HG03196 (cell line): Measurements from ENCODE around the gene EBI3.
"Not testable (repeated sequence)": the region's sequence is repeated elsewhere in the genome, so short reads cannot be mapped to it uniquely, and the experiment has no call there.

Experiments used
- ATAC-seq: cut with Tn5 transposase; IDR thresholded peaks from one replicate; pipeline ENCODE4 v1.9.1; 2021; ENCODE audit not compliant: unreplicated experiment

EBI3 gene

DNA sequence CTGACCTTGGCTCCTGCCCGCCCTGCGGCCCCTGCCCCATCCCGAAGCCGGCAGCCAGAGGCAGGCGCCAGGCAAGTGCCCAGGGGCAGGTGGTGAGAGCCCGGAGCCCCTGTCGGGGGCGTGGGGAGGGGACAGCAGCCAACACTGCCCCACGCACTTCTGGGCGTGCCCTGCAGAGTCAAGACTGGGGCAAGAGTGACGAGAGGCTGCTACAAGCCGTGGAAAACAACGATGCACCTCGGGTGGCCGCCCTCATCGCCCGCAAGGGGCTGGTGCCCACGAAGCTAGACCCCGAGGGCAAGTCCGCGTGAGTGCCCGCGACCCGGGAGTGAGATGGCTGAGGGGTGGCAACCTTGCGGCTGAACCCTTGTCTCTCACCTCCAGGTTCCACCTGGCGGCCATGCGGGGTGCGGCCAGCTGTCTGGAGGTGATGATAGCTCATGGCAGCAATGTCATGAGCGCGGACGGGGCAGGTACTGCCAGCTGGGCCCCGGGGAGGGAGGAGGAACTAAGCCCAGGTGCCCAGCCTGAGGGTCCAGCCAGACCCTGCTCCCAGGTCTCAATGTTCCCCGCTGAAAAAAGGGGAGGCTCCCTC lies 29.5 kb upstream of the EBI3 start:
- ATAC-seq, result no peak

DNA sequence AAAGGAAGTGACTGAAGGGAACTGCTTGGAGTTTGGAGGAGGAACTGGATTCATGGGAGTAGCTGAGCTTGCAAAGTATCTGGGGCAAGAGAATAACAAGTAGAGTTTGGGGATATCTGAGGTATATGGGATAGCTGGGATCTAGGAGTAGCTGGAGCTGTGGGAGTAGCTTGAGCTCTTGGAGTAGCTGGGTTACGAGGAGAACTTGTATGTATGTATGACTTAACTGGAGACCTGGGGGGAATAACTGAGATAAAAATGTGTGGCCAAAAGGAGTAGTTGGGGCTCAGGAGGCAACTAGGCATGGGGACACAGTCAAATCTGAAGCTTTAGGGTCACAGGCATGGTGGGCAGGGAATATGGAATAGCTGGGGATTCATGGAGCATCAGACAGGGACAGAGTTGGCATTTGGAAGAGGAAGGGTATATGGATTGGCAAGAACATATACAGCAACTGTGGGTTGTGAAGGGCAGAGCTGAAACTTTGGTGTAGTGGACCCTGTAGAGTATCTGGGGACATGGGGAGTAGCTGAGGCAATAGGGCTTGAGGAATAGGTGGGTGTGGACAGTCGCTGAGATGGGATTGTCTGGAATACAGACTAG lies 28.3 kb upstream of the EBI3 start:
- no peak for ATAC-seq

DNA sequence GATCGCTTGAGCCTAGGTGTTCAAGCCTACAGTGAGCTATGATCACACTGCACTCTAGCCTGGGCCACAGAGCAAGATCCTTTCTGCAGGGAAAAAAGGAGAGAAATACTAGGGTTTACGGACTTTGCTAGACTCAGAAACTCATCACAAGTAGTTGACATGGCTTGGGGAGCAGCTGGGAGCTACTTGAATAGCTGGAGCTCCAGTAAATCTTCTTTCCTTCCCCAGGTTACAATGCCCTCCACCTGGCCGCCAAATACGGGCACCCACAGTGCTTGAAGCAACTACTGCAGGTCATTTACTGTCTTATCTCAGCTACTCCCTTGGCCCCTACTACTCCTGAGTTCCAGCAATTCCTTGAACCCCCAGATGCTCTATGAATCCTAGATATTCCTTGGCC lies 27.5 kb upstream of the EBI3 start:
- ATAC-seq, result no peak

DNA sequence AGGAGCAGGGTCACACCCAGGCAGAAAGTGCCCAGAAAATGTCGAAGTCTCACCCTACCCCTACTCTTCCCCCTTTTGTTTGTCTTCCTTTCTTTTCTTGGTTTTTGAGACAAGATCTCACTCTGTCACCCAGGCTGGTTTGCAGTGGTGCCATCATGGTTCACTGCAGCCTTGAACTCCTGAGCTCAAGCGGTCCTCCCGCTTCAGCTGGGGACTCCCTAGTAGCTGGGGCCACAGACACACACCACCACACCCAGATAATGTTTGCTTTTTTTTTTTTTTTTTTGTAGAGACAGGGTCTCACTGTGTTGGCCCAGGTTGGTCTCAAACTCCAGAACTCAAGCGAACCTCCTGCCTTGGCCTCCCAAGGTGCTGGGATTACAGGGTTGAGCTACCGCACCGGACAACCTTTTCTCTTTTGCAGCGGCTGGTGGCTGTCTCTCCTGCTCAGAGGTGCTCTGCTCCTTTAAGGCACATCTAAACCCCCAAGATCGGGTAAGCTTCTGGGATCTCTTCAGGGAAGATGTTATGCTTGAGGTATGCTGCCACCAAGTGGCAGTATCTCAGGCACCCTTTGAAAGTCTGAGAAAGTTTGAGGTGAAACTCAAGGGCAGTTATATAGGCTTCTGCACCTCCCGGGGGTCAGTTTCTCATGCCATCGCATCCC lies 22.4 kb upstream of the EBI3 start:
- ATAC-seq, result no peak

DNA sequence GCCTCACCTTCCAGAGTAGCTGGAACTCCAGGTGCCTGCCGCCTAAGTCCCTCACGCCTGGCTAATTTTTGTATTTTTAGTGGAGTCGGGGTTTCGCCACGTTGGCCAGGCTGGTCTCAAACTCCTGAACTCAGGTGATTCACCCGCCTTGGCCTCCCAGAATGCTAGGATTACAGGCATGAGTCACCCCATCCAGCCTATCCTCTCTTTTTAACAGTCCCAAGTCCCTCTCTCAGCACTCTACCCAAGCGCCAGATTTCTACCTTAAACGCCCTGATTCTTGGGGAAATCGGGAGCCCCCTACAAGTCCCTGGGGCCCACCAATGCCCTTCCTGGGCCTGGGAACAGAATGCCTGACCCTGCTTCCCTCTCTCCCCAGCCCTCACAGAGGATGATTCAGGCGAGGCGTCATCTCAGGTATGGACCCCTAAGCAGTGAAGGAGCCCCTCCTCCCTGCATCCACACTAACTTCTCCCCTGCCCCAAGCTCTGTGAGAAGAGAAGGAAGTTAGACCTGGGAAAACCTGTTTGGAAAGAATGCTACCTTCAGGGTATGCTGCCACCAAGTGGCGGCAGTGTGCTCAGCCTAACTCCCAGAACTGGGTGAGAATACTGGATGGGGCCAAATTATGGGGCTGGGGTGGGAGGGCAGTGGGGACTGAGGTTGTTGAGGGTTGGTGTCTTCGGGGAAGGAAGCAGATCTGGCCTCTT lies 20.8 kb upstream of the EBI3 start:
- ATAC-seq, result no peak

DNA sequence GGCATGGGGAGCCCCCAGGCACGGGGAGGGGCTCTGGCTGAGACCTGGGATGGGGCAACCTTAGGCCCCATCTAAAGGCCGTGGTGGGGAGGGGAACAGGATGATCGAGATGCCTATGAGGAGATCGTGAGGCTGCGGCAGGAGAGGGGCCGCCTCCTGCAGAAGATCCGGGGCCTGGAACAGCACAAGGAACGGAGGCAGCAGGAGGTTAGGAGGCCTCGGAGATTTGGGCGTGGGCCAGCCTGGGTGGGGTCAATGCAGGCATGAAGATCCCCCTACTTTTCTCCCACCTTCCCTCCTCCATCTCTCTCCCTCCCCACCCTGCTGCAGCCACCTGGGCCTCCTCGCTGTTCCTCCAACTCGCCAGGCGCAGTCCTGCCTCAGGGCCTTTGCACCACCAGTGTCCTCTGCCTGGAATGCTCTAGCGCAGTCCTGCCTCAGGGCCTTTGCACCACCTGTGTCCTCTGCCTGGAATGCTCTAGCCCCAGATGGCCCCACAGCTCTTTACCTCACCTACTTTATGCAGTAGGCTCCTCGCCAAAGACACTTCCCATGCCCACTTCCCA lies 19.1 kb upstream of the EBI3 start:
- no peak for ATAC-seq

DNA sequence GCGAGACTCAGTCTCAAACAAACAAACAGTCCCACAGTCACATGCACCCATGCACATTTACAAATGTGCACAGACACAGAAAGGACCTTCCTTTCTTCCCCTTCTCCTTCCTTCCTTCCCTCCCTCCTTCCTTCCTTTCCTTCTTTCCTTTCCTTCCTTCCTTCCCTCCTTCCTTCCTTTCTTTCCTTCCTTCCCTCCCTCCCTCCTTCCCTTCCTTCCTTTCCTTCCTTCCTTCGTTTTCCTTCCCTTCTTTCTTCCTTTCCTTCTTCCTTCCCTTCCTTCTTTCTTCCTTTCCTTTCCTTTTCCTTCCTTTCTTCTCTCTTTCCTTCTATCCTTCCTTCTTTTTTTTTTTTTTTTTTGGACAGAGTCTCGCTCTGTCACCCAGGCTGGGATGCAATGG lies 16.2 kb upstream of the EBI3 start:
- ATAC-seq, result no peak

DNA sequence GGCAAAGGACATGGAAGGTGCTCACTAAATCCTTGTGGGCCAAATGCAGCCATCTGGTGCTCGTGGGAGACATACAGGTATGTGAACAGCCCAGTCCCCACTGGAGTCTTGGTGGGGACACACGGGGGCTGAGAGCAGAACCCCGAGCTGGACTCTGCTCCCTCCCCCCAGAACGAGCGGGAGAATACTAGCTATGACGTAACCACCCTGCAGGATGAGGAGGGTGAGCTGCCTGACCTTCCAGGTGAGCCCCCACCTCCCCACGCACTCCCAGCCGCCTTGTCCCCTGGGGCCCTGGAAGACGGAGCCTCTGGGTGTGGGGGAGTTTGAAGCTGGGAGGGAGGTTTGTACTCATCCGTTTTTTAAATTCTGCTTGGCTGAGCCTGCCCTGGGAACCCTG lies 13.5 kb upstream of the EBI3 start:
- ATAC-seq, result no peak

DNA sequence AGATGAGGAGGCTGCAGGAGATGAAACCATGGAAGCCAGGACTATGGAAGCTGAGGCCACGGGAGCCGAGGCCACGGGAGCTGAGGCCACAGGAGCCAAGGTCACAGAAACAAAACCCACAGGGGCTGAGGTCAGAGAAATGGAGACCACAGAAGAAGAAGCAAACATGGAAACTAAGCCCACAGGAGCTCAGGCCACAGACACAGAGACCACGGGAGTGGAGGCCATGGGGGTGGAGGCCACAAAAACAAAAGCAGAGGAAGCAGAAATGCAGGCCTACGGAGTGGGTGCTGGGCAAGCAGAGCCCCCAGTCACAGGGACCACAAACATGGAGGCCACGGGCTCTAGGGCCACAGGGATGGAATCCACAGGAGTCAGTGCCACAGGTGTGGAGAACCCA lies 12.5 kb upstream of the EBI3 start:
- ATAC-seq, result no peak

DNA sequence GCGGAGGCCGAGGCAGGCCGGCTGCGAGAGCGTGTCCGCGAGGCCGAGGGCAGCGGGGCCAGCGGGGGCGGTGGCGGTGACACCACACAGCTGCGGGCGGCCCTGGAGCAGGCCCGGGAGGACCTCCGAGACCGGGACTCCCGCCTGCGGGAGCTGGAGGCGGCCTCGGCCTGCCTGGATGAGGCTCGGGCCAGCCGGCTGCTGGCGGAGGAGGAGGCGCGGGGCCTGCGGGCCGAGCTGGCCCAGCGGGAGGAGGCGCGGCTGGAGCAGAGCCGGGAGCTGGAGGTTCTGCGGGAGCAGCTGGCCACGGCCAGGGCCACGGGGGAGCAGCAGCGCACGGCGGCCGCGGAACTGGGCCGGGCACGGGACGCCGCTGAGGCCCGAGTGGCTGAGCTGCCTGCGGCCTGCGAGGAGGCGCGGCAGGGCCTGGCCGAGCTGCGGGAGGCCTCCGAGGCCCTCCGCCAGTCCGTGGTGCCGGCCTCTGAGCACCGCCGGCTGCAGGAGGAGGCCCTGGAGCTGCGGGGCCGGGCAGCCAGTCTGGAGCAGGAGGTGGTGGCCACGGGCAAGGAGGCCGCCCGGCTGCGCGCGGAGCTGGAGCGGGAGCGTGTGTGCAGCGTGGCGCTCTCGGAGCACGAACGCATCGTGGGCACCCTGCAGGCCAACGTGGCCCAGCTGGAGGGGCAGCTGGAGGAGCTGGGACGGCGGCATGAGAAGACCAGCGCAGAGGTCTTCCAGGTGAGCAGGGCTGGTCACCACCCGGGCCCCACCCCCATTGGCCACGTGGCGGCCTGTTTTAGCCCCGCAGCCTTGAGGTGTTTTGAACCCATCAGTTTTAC lies 11.7 kb upstream of the EBI3 start:
- no peak for ATAC-seq

DNA sequence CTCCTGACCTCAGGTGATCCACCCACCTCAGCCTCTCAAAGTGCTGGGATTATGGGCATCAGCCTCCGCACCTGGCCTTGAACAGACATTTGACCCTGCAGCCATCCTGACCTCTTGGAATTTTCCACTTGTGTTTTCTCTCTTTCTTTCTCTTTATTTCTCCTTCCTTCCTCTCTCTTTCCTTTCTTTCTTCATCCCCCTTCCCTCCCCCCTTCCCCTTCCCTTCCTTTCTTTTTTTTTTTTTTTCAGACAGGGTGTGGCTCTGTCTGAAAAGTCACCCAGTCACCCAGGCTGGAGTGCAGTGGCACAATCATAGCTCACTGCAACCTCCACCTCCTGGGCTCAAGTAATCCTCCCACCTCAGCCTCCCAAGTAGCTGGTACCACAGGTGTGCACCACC lies 10.8 kb upstream of the EBI3 start:
- not testable (repeated sequence) for ATAC-seq

DNA sequence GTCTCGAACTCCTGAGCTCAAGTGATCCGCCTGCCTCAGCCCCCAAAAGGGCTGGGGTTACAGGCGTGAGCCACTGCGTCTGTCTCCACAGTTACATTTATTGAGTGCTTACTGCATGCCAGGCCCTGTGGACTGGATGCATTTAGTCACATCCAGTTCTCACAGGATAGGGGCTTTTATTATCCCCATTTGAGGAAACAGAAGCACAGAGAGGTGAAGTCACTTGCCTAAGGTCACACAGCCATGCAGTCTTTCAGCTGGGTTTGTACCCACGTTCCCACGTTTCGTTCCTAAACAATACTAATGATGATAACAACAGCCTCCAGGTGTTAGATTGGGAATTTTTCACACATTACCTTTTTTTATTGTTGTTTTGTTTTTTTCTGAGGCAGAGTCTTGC lies 9.1 kb upstream of the EBI3 start:
- ATAC-seq, result no peak

DNA sequence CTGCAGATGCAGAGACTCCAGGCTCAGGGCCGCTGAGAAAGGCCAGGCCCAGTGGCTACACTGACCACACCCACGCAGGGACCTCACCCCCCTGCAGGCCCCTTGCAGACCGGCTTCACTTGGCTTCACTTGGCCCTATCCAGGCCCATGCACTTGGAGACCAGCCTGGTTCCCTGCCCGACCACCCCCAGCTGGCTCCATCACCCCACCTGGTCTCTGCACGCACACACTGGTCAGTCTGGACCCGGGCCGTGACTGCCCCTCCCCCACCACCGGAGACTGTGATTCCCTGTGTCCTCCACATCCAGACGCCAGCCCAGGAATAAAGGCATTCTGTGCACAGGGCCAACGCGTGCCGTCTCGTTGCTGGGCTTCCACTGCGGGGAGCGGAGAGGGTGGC lies 4.9 kb upstream of the EBI3 start:
- ATAC-seq, result no peak

DNA sequence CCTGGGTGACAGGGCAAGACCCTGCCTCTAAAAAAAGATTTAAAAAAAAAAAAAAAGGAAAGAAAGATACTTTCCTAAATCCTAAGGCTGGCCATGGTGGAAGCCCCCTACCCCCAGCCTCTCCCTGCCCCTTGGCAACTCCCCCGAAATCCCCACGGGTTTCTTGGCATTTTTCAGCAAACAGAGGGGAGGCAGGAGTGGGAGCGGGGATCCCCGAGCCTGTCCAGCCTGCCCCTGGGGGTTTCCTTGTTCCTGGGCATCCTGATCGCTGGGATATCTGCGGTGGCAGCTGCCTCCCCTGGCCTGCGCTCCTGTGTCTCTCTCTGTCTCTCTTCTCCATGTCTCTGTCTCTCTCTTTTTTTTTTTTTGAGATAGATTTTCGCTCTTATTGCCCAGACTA lies 3.4 kb upstream of the EBI3 start:
- ATAC-seq, result no peak

DNA sequence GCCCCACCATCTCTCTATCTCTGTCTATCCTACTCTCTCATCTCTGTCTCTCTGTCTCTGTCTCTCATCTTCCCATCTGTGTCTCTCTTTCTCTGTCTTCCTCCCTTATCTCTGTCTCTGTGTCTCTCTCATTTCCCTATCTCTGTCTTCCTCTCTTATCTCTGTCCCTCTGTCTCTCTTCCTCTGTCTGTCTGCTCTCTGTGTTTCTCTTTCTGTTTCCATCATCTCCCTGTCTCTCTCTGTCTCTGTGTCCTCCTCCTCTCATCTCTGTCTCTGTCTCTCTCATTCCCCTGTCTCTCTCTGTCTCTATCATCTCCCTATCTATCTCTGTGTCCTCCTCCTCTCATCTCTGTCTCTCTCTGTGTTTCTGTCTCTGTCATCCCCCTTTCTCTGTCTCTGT lies 1.6 kb upstream of the EBI3 start:
- no peak for ATAC-seq

DNA sequence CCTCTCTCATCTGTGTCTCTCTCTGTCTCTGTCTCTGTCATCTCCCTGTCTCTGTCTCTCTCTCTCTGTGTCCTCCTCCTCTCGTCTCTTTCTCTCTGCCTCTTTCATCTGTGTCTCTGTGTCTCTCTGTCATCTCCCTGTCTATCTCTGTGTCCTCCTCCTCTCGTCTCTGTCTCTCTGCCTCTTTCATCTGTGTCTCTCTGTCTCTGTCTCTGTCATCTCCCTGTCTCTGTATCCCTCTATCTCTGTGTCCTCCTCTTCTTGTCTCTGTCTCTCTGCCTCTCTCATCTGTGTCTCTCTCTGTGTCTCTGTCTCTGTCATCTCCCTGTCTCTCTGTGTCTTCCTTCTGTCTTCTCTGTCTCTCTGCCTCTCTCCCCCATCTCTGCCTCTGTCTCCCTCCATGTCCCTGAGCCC lies 551 bp upstream of the EBI3 start:
- ATAC-seq, result no peak

DNA sequence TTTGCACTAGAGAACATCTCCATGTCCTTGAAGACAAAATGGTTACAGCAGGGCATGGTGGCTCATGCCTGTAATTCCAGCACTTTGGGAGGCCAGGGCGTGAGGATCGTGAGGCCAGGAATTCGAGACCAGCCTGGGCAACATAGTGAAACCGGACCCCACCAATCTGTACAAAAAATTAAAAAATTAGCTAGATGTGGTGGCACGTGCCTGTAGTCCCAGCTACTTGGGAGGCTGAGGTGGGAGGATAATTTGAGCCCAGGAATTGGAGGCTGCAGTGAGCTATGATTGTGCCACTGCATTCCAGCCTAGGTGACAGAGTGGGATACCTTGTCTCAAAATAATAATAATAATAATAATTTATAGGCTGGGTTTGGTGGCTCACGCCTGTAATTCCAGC lies 914 bp downstream of the EBI3 start:
- not testable (repeated sequence) for ATAC-seq

DNA sequence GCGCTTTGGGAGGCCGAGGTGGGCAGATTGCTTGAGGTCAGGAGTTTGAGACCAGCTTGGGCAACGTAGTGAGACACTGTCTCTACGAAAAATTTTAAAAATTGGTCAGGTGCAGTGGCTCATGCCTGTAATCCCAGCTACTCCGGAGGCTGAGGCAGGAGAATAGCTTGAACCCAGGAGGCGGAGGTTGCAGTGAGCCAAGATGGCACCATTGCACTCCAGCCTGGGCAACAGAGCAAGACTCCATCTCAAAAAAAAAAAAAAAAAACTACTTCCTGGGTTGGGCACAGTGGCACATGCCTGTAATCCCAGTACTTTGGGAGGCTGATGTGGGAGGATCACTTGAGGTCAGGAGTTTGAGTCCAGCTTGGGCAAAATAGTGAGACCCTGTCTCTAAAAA lies 2.2 kb downstream of the EBI3 start:
- not testable (repeated sequence) for ATAC-seq

DNA sequence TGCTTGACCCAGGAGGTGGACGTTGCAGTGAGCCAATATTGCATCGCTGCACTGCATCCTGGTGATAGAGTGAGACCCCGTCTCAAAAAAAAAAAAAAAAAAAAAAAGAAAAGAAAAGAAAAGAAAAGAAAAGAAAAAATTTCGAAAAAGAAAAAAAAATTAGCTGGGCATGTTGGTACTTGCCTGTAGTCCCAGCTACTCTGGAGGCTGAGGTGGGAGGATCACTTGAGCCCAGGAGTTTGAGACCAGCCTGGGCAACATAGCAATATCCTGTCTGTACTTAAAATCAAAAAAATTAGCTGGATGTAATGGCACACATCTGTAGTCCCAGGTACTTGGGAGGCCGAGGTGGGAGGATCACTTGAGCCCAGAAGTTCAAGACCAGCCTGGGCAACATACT lies 2.8 kb downstream of the EBI3 start:
- not testable (repeated sequence) for ATAC-seq

DNA sequence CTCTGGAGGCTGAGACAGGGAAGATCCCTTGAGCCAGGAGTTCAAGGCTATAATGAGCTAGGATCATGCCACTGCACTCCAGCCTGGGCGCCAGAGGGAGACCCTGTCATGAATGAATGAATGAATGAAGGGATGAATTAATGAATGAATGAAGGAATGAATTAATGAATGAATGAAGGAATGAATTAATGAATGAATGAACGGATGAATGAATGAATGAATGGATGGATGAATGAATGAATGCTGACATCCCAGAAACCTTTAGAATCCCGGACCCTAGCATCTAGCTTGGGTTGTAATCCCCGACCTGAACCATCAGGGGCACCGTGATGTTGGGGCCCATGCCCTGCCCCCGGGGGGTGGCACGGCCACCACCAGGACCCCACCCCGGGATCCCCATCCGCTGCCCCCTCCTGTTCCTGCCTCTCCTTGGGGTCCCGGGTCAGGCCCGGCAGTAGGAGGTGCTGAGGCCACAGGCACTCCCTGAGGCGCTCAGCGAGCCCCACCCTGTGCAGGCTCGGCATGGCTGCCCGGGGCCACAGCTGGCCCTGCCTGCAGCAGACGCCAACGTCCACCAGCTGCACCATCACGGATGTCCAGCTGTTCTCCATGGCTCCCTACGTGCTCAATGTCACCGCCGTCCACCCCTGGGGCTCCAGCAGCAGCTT lies 3.4 kb downstream of the EBI3 start:
- ATAC-seq, result no peak
